NK-92 (cell line): ENCODE results near the gene CALM3.
"Not testable (repeated sequence)": the region's sequence is repeated elsewhere in the genome, so short reads cannot be mapped to it uniquely, and the experiment has no call there.

ENCODE experiments used
- DNase-seq: peaks from one replicate; lab custom pipeline; 2025; ENCODE audit not compliant: unreplicated experiment; lab: John Stamatoyannopoulos, UW

CALM3 gene

GRCh38 chr19:46601318-46602224, at the start of gene CALM3:
CALM3 (plus strand) TSS chr19:46601330; CDS start chr19:46601435, 105 bp downstream.
- no peak for DNase-seq

GRCh38 chr19:46552891-46553290, 48.2 kb upstream of the CALM3 start:
- no peak for DNase-seq

GRCh38 chr19:46554161-46554560, 47.0 kb upstream of the CALM3 start:
- DNase-seq: no peak

- DNase-seq: no peak
Measured at GRCh38 chr19:46555628-46556280, 45.4 kb upstream of the CALM3 start.

- DNase-seq: not testable (repeated sequence)
Measured at GRCh38 chr19:46556471-46556870, 44.7 kb upstream of the CALM3 start.

- no peak for DNase-seq
Measured at GRCh38 chr19:46559203-46559602, 41.9 kb upstream of the CALM3 start.

- DNase-seq: not testable (repeated sequence)
Measured at GRCh38 chr19:46559675-46560074, 41.5 kb upstream of the CALM3 start.

GRCh38 chr19:46564701-46565100, 36.4 kb upstream of the CALM3 start:
- no peak for DNase-seq

- no peak for DNase-seq
Measured at GRCh38 chr19:46571495-46571894, 29.6 kb upstream of the CALM3 start.

GRCh38 chr19:46573679-46574498, 27.2 kb upstream of the CALM3 start:
- no peak for DNase-seq

GRCh38 chr19:46574533-46574932, 26.6 kb upstream of the CALM3 start:
- DNase-seq: no peak

GRCh38 chr19:46578450-46578849, 22.7 kb upstream of the CALM3 start:
- no peak for DNase-seq

GRCh38 chr19:46579361-46579879, 21.7 kb upstream of the CALM3 start:
- no peak for DNase-seq

GRCh38 chr19:46580247-46580646, 20.9 kb upstream of the CALM3 start:
- DNase-seq: no peak

GRCh38 chr19:46585539-46585938, 15.6 kb upstream of the CALM3 start:
- no peak for DNase-seq

GRCh38 chr19:46586294-46586693, 14.8 kb upstream of the CALM3 start:
- no peak for DNase-seq

- no peak for DNase-seq
Measured at GRCh38 chr19:46587861-46588260, 13.3 kb upstream of the CALM3 start.

- DNase-seq: no peak
Measured at GRCh38 chr19:46591254-46591653, 9.9 kb upstream of the CALM3 start.

- DNase-seq: no peak
Measured at GRCh38 chr19:46591870-46592269, 9.3 kb upstream of the CALM3 start.

- no peak for DNase-seq
Measured at GRCh38 chr19:46596008-46596407, 5.1 kb upstream of the CALM3 start.

- no peak for DNase-seq
Measured at GRCh38 chr19:46598372-46598917, 2.7 kb upstream of the CALM3 start.
